Peyer's patch (tissue), 4 donors: ENCODE data around the gene PSMB5. TPM values are rescaled to one million over a fixed set of nuclear protein-coding genes. Genes with fewer than 3 reads are reported as not detected.

ENCODE experiments used
- DNase-seq, 3 donors: peaks; one replicate each; pipeline ENCODE4 v3.0.0-alpha.2; 2017 to 2019
- H3K27ac ChIP-seq, 4 donors: fragments of 200-600 bp; sonication (generic); one replicate each; pipeline ENCODE4 v1.5.1; 2016 to 2019
- H3K27me3 ChIP-seq, 2 donors: fragments of 200-600 bp; sonication (generic); one replicate each; pipeline ENCODE4 v1.5.1; 2019
- H3K36me3 ChIP-seq, 3 donors: fragments of 200-600 bp; sonication (generic); one replicate each; pipeline ENCODE4 v1.5.1; 2016 to 2019
- H3K4me1 ChIP-seq, 4 donors: fragments of 200-600 bp; sonication (generic); one replicate each; pipeline ENCODE4 v1.5.1; 2016 to 2019
- H3K4me3 ChIP-seq, 4 donors: fragments of 200-600 bp; sonication (generic); 1 replicate in 3 of 4; 2 replicates in 1 of 4; pipeline ENCODE4 v1.5.1; 2016 to 2019; ENCODE audit warnings: mild to moderate bottlenecking in 1 of 4
- H3K9me3 ChIP-seq, 4 donors: fragments of 200-600 bp; sonication (generic); one replicate each; pipeline ENCODE4 v1.5.1; 2016 to 2019; ENCODE audit warnings: mild to moderate bottlenecking in 1 of 4
- CTCF ChIP-seq, 6 experiments: fragments of 450-650 bp in 4 of 6; fragments of 200-600 bp in 2 of 6; sonication (generic) in 1 of 6; IDR thresholded peaks; one replicate each; pipeline ENCODE4 v1.5.1; 2017 to 2019; ENCODE audit warnings: antibody characterized with exemption in 6 of 6, mild to moderate bottlenecking in 3 of 6, moderate library complexity in 1 of 6
- POLR2A ChIP-seq, 2 donors: fragments of 450-650 bp; IDR thresholded peaks; one replicate each; pipeline ENCODE4 v1.5.1; 2017; ENCODE audit warnings: antibody characterized with exemption in 2 of 2, mild to moderate bottlenecking in 2 of 2, moderate library complexity in 2 of 2
- total RNA-seq, 4 donors: library from RNA; depleted of rRNA; stranded (reverse); fragments of >200 nt; gene quantifications; one replicate each; pipeline ENCODE4 v1.1.0, GENCODE V29; 2016

PSMB5 gene
- total RNA-seq, 4 donors from 2014 or later = 49.6 to 116 (median 68.8) TPM

DNA sequence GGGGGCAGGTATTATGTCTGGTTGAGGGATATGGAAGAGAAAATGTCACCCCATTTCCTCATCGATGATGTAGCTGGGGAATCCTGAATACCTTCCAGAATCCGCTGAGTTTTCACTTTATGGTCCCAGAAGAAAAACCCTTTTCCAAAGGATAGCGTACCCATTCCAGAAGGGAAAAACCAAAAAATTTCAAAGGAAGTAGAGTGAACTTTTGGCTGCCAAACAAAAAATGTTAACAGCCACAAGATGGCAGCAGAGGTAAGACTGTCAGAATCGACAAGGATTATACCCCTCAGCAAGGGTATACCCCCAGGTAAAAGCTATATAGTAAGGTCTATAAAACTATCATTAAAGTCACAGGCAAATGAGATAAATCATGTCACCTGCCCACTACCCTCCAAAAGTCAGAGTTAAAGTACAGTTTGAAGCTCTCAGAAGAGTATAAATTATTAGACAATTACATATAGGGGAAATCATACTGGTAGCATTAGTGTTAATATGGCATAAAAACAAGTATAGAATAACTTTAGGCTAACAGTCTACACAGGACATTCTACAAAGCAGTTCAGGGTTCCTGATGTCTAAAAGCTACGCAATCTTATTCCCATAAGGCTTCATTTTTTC is 42.2 kb upstream of the PSMB5 start:
- no peak for TF ChIP-seq POLR2A (IDR thresholded peaks at IDR 0.05)
- TF ChIP-seq CTCF (IDR thresholded peaks at IDR 0.05) = peak; percentile 18 to 61 (median 50)
- H3K4me1 ChIP-seq = peaks cover 0 to 38% (median 1%) of the 10 kb centered on the region in 4 donors
- H3K27ac ChIP-seq = no peak overlapping the region
- H3K4me3 ChIP-seq = no peak overlapping the region
- no peaks in the 10 kb centered on the region for H3K9me3 ChIP-seq
- no peaks in the 10 kb centered on the region for H3K27me3 ChIP-seq
- no peak for DNase-seq
- H3K36me3 ChIP-seq = peaks cover 0 to 96% (median 3%) of the 10 kb centered on the region in 3 donors

DNA sequence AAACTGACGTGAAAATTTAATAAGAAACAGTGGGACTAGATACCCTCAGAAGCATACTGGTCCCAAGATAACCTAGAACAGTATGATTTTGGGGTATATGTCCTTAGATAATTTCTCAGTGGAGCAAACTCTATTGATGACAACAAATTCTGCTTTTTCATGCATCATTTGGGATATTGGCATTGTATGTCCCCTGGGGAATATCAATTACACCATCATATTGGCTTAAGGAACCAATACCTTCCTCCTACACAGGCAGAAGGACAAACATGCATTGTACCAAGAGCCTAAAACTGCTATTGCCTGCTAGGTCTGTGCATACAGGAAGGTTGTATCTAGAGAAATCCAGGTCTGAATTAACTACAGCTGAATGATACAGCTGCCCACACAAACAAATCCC is 40.2 kb upstream of the PSMB5 start:
- TF ChIP-seq CTCF (IDR thresholded peaks at IDR 0.05) (no peak), POLR2A (IDR thresholded peaks at IDR 0.05) (no peak)
- peaks cover 0 to 55% (median 7%) of the 10 kb centered on the region in 4 donors for H3K4me1 ChIP-seq
- H3K27ac ChIP-seq = peak overlapping the region in 1 of 4 donors; percentile 6
- no peaks in the 10 kb centered on the region for H3K27me3 ChIP-seq
- no peak overlapping the region for H3K4me3 ChIP-seq
- H3K9me3 ChIP-seq = no peaks in the 10 kb centered on the region
- no peak for DNase-seq
- H3K36me3 ChIP-seq = peaks cover 0 to 76% (median 3%) of the 10 kb centered on the region in 3 donors

- peaks cover 0 to 65% (median 2%) of the 10 kb centered on the region in 3 donors for H3K36me3 ChIP-seq
- TF ChIP-seq CTCF (IDR thresholded peaks at IDR 0.05) (no peak), POLR2A (IDR thresholded peaks at IDR 0.05) (no peak)
- H3K4me3 ChIP-seq = peak overlapping the region in 2 of 4 donors; percentile 71 to 75
- H3K27ac ChIP-seq = peak overlapping the region; percentile 62 to 73 (median 70)
- peaks cover 0 to 43% (median 7%) of the 10 kb centered on the region in 4 donors for H3K4me1 ChIP-seq
- no peaks in the 10 kb centered on the region for H3K9me3 ChIP-seq
- no peaks in the 10 kb centered on the region for H3K27me3 ChIP-seq
- peak in 1 of 3 donors; percentile 44 for DNase-seq
Measured at GRCh38 chr14:23071921-23072539, 37.3 kb upstream of the PSMB5 start.

DNA sequence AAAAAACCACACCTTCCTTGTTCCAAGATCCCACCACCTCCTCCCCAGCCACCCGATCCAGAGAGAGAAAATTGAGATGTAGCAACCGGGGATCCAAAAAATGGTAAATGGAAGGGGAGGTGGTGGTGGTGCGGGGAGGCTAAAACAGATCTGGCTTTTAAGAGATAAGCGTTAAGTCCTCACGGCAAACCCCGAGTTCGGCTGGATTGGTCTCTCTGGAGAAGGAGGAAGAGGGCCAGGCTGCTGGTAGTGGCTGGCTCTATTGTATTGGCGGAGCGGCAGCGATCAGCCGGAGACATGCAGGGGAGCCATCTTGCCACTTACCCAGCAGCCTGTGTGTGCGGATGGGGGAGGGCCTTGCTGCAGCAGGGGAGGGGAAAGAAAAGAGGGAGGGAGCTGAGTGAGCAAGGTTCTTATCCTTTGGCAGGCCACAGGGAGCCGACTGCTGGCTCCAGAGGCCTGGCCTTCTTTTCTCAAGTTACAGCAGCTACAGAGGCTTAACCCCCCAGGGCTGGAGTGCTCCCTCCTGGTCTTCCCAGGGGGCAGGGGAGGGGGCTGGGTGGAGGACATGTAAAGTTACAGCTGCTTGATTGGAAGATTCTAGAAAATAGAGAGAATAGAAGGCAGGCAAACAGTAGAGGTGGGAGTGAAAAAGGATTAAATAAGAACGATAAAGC is 36.7 kb upstream of the PSMB5 start:
- H3K9me3 ChIP-seq = no peaks in the 10 kb centered on the region
- H3K36me3 ChIP-seq = peaks cover 0 to 65% (median 2%) of the 10 kb centered on the region in 3 donors
- peak in 1 of 2 donors; percentile 28 for TF ChIP-seq POLR2A (IDR thresholded peaks at IDR 0.05)
- no peak for TF ChIP-seq CTCF (IDR thresholded peaks at IDR 0.05)
- peaks cover 0 to 39% (median 7%) of the 10 kb centered on the region in 4 donors for H3K4me1 ChIP-seq
- DNase-seq = peak; percentile 72 to 87 (median 87)
- H3K27ac ChIP-seq = peak overlapping the region; percentile 62 to 73 (median 70)
- no peaks in the 10 kb centered on the region for H3K27me3 ChIP-seq
- H3K4me3 ChIP-seq = peak overlapping the region; percentile 46 to 75 (median 64)

DNA sequence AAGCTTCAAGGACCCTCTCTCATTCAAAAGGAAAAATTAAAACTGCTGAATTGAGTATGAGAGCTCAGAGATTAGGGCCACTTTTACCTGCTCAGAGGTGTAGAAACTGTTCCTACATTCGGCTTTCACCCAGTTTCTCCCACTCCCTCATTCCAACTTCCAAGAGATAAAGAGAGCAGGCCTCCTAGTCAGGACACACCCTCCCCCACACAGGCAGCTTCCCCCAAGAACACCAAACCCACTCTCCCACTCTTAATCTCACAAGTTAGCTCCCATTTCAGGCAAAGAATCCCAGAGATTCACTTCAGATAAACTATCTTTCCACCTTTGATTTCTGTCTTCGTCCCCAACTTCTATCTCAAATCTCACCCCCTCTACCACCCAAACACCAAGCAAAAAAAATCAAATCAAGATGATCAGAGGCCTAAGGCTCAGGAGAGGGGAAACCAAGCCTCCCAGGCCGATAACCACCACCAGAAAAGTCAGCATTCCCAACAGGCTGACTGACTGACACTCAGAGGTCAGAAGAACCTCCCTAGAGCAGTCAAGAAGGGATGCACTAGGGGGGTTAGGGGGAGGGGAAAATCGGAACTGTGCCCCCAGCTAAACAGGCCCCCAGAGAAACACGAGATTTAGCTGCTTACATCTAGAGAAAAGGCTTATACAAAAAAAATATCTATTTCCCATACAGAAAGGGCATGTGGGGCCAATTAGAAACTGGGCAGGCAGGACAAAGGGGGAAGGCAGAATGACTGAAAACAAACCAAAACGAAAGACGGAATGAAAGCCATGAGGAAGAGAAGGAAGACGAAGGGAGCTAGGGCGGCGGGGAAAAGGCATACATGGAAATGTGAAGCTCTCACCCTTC is 35.8 kb upstream of the PSMB5 start:
- DNase-seq = peak in 2 of 3 donors; percentile 12 to 24
- peaks cover 0 to 65% (median 2%) of the 10 kb centered on the region in 3 donors for H3K36me3 ChIP-seq
- no peaks in the 10 kb centered on the region for H3K27me3 ChIP-seq
- TF ChIP-seq CTCF (IDR thresholded peaks at IDR 0.05) (no peak), POLR2A (IDR thresholded peaks at IDR 0.05) (no peak)
- peak overlapping the region in 2 of 4 donors; percentile 62 to 68 for H3K27ac ChIP-seq
- no peaks in the 10 kb centered on the region for H3K9me3 ChIP-seq
- H3K4me3 ChIP-seq = peak overlapping the region; percentile 46 to 75 (median 64)
- H3K4me1 ChIP-seq = peaks cover 0 to 34% (median 7%) of the 10 kb centered on the region in 4 donors
